K562 (cell line): ENCODE measurements around the gene LRRC39.

ENCODE experiments used
- BCL6 ChIP-seq: fragments of 250-450 bp; sonication (Bioruptor Pico); IDR thresholded peaks from 2 replicates; pipeline ENCODE4 v1.4.0; 2020
- CTCF ChIP-seq, 3 experiments: IDR thresholded peaks in 2 of 3; conservative IDR thresholded peaks in 1 of 3; 2 replicates each; pipeline ENCODE4 v1.5.1; 2011 to 2012; ENCODE audit warnings: low read length in 3 of 3, mild to moderate bottlenecking in 3 of 3, control low read depth in 2 of 3, improper control_type of control experiment in 1 of 3, inconsistent platforms in 1 of 3, low read depth in 1 of 3, mixed read lengths in 1 of 3, moderate library complexity in 1 of 3; ENCODE audit not compliant: insufficient read depth in 2 of 3
- E2F5 ChIP-seq: sonication (generic); formaldehyde crosslinking; IDR thresholded peaks from 2 replicates; pipeline ENCODE4 v1.8.0; 2022; ENCODE audit warnings: mild to moderate bottlenecking, missing genetic modification reagents
- MAFK ChIP-seq: IDR thresholded peaks from 2 replicates; pipeline ENCODE4 v1.6.1; 2011; ENCODE audit warnings: low read length, improper control_type of control experiment
- MYC ChIP-seq, 2 experiments: fragments of 250-450 bp in 1 of 2; sonication (Bioruptor Pico) in 1 of 2; IDR thresholded peaks; 2 replicates each; pipeline versions ENCODE4 v1.5.1 to v1.6.1; 2012 to 2021; ENCODE audit warnings: low read depth in 2 of 2, borderline replicate concordance in 1 of 2, improper control_type of control experiment in 1 of 2, low read length in 1 of 2, mild to moderate bottlenecking in 1 of 2, moderate library complexity in 1 of 2
- PHTF2 ChIP-seq: fragments of 250-450 bp; sonication (Bioruptor Pico); IDR thresholded peaks from 2 replicates; pipeline ENCODE4 v1.5.0; 2021; ENCODE audit warnings: mild to moderate bottlenecking
- ZFX ChIP-seq: sonication (generic); formaldehyde crosslinking; IDR thresholded peaks from 2 replicates; pipeline ENCODE4 v1.8.0; 2022; ENCODE audit warnings: mild to moderate bottlenecking, missing genetic modification reagents, moderate library complexity
- TF ChIP-seq, protein P1 (sequence below): fragments of 150-350 bp; conservative IDR thresholded peaks from 2 replicates; pipeline ENCODE4 v1.6.1; 2014; ENCODE audit warnings: low read length

GRCh38 chr1:100147875-100148274 is 30.2 kb downstream of the LRRC39 start:
- no peak for TF ChIP-seq ZFX (CRISPR knock-in tag)
- TF ChIP-seq E2F5 = no peak
- TF ChIP-seq MYC (IDR thresholded peaks at IDR 0.05; ENCODE audit: low read depth, low read length) = no peak
- TF ChIP-seq MYC (CRISPR knock-in tag; IDR thresholded peaks at IDR 0.05; ENCODE audit: borderline replicate concordance, low read depth) = no peak
- no peak for TF ChIP-seq BCL6
- no peak for TF ChIP-seq MAFK
- TF ChIP-seq CTCF (IDR thresholded peaks at IDR 0.05 in 2 of 3, conservative IDR thresholded peaks at IDR 0.05 in 1 of 3; ENCODE audit: insufficient read depth in 2 of 3, low read depth in 1 of 3, low read length in 3 of 3) = no peak
- TF ChIP-seq, protein P1, sequence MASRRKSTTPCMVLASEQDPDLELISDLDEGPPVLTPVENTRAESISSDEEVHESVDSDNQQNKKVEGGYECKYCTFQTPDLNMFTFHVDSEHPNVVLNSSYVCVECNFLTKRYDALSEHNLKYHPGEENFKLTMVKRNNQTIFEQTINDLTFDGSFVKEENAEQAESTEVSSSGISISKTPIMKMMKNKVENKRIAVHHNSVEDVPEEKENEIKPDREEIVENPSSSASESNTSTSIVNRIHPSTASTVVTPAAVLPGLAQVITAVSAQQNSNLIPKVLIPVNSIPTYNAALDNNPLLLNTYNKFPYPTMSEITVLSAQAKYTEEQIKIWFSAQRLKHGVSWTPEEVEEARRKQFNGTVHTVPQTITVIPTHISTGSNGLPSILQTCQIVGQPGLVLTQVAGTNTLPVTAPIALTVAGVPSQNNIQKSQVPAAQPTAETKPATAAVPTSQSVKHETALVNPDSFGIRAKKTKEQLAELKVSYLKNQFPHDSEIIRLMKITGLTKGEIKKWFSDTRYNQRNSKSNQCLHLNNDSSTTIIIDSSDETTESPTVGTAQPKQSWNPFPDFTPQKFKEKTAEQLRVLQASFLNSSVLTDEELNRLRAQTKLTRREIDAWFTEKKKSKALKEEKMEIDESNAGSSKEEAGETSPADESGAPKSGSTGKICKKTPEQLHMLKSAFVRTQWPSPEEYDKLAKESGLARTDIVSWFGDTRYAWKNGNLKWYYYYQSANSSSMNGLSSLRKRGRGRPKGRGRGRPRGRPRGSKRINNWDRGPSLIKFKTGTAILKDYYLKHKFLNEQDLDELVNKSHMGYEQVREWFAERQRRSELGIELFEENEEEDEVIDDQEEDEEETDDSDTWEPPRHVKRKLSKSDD = no peak
- no peak for TF ChIP-seq PHTF2 (CRISPR knock-in tag)
